GM18951 (cell line): ENCODE data around the gene ZNF280A.

Experiments
- POLR2A ChIP-seq: IDR thresholded peaks from 4 replicates; pipeline ENCODE4 v1.6.1; 2011; ENCODE audit warnings: mild to moderate bottlenecking; ENCODE audit not compliant: insufficient read length, insufficient read depth; ENCODE audit errors: extremely low read depth
- in situ Hi-C: fragments of 300-500 bp; cut with MboI; formaldehyde crosslinking; loops from one replicate; pipeline ENCODE4 v1.12.0; 2022; ENCODE audit warnings: low sequenced_read_pairs, mixed read lengths, inconsistent platforms; ENCODE audit not compliant: unreplicated experiment

ZNF280A gene

GRCh38 chr22:22520020-22520656 is at the start of gene ZNF280A:
TSS of gene ZNF280A (minus strand) at chr22:22520270. CDS start at chr22:22515630, 4,640 bp downstream.
- in situ Hi-C loops = no loop called here
- TF ChIP-seq POLR2A = no peak

- TF ChIP-seq POLR2A = no peak
Measured at GRCh38 chr22:22569218-22569617, 49.1 kb upstream of the ZNF280A start.

GRCh38 chr22:22565981-22566380 is 45.9 kb upstream of the ZNF280A start:
- in situ Hi-C loops = no loop called here
- no peak for TF ChIP-seq POLR2A

More at GRCh38 chr22:22569218-22569617, 49.1 kb upstream of the ZNF280A start:
- in situ Hi-C loops = no loop called here

GRCh38 chr22:22558972-22559603 is 39.0 kb upstream of the ZNF280A start, which contains the start of gene PRAME:
TSS of gene PRAME (minus strand) at chr22:22559265. CDS start at chr22:22556832, 2,433 bp downstream.
- in situ Hi-C loops = no loop called here
- no peak for TF ChIP-seq POLR2A

GRCh38 chr22:22558071-22558971 is 38.3 kb upstream of the ZNF280A start:
- in situ Hi-C loops = no loop called here
- TF ChIP-seq POLR2A = no peak

- in situ Hi-C loops = no loop called here
- no peak for TF ChIP-seq POLR2A
Measured at GRCh38 chr22:22556995-22557925, 37.2 kb upstream of the ZNF280A start.

- in situ Hi-C loops = no loop called here
- no peak for TF ChIP-seq POLR2A
Measured at GRCh38 chr22:22556578-22556977, 36.5 kb upstream of the ZNF280A start.

- TF ChIP-seq POLR2A = no peak
- in situ Hi-C loops = no loop called here
Measured at GRCh38 chr22:22555596-22555995, 35.5 kb upstream of the ZNF280A start.

GRCh38 chr22:22554587-22555284 is 34.7 kb upstream of the ZNF280A start:
- in situ Hi-C loops = no loop called here

GRCh38 chr22:22553735-22554586 is 33.9 kb upstream of the ZNF280A start:
- in situ Hi-C loops = no loop called here
- no peak for TF ChIP-seq POLR2A

More at GRCh38 chr22:22554587-22555284, 34.7 kb upstream of the ZNF280A start:
- no peak for TF ChIP-seq POLR2A

GRCh38 chr22:22553141-22553540 is 33.1 kb upstream of the ZNF280A start:
- in situ Hi-C loops = no loop called here
- no peak for TF ChIP-seq POLR2A
